Uterus (tissue), 2 donors: Measurements from ENCODE around the gene PIK3C2G.

Experiments used
- CTCF ChIP-seq, 4 experiments: fragments of 200-600 bp in 2 of 4; fragments of 450-650 bp in 2 of 4; sonication (generic) in 2 of 4; IDR thresholded peaks; one replicate each; pipeline ENCODE4 v1.5.1; 2016 to 2019; ENCODE audit warnings: antibody characterized with exemption in 4 of 4, mild to moderate bottlenecking in 2 of 4, moderate library complexity in 1 of 4
- POLR2A ChIP-seq, 2 donors: fragments of 450-650 bp; IDR thresholded peaks; one replicate each; pipeline ENCODE4 v1.6.1; 2016; ENCODE audit warnings: antibody characterized with exemption in 2 of 2, mild to moderate bottlenecking in 1 of 2, moderate library complexity in 1 of 2

DNA sequence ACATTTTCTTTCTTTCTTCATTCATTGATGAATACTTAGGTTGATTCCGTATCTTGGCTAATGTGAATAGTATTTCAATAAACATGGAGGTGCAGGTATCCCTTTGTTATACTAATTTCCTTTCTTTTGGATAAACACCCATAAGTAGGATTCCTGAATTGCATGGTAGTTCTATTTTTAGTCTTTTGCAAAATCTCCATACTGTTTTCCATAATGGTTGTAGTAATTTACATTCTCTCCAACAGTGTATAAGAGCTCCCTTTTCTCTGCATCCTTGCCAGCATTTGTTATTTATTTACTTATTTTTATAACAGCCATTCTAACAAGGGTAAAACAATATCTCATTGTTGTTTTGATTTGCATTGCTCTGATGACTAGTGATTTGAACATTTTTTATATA is 36.6 kb downstream of the PIK3C2G start:
- TF ChIP-seq CTCF (IDR thresholded peaks at IDR 0.05) (no peak), POLR2A (IDR thresholded peaks at IDR 0.05) (no peak)
